Myocyte (in vitro differentiated cells): Measurements from ENCODE around the gene FAM110A. TPM values are rescaled to one million over a fixed set of nuclear protein-coding genes. Genes with fewer than 3 reads are reported as not detected.

Source experiments
- total RNA-seq: library from RNA; depleted of rRNA; stranded (reverse); fragments of >200 nt; gene quantifications from 2 replicates; pipeline ENCODE4 v1.2.3, GENCODE V29; 2014

Gene FAM110A
- total RNA-seq, 1 donor from 2014 or later, result 0.29 TPM

Other genes starting within 250 kb of the FAM110A start
- gene TCF15, start 223.4 kb upstream of the FAM110A start, total RNA-seq, result not detected in 2 replicates
- 23.6 and 34.6 TPM in 2 replicates for gene SRXN1, start 180.5 kb upstream of the FAM110A start, total RNA-seq
- gene SCRT2, start 157.9 kb upstream of the FAM110A start, total RNA-seq, result not detected in 2 replicates
- gene SLC52A3, start 65.2 kb upstream of the FAM110A start, total RNA-seq, result not detected in 2 replicates
- not detected in 2 replicates for gene ANGPT4, start 82.6 kb downstream of the FAM110A start, total RNA-seq
- gene RSPO4, start 168.6 kb downstream of the FAM110A start, total RNA-seq, result not detected in 2 replicates